Measurements from ENCODE around the gene ABCC12.

ABCC12 gene

DNA sequence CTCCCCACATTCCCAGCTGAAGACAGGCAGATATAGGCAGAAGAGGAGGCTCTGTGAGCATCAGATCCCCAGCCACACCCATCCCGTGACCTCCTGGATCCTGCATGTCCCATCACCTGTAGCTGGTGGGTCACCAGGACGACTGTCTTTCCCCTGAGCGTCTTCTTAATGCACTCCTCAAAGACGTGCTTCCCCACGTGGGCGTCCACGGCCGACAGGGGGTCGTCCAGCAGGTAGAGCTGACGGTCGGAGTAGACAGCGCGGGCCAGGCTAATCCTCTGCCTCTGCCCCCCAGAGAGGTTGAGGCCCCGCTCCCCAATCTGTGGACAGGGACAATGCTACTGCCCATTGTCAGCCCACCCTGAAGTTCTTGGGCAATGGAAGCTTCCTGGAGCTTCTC lies 40.5 kb downstream of the ABCC12 start:
- H3K4me3 ChIP-seq (ENCODE audit: low read depth, low read length): no peak overlapping the region
- TF ChIP-seq, protein P1, sequence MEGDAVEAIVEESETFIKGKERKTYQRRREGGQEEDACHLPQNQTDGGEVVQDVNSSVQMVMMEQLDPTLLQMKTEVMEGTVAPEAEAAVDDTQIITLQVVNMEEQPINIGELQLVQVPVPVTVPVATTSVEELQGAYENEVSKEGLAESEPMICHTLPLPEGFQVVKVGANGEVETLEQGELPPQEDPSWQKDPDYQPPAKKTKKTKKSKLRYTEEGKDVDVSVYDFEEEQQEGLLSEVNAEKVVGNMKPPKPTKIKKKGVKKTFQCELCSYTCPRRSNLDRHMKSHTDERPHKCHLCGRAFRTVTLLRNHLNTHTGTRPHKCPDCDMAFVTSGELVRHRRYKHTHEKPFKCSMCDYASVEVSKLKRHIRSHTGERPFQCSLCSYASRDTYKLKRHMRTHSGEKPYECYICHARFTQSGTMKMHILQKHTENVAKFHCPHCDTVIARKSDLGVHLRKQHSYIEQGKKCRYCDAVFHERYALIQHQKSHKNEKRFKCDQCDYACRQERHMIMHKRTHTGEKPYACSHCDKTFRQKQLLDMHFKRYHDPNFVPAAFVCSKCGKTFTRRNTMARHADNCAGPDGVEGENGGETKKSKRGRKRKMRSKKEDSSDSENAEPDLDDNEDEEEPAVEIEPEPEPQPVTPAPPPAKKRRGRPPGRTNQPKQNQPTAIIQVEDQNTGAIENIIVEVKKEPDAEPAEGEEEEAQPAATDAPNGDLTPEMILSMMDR (IDR thresholded peaks at IDR 0.05; ENCODE audit: insufficient read depth, low read depth, low read length, missing control alignments): no peak

GRCh38 chr16:48114410-48114809 lies 41.4 kb downstream of the ABCC12 start:
- H3K4me3 ChIP-seq (ENCODE audit: low read depth, low read length): no peak overlapping the region
- DNase-seq (ENCODE audit: low read depth): no peak
- TF ChIP-seq, protein P1 (IDR thresholded peaks at IDR 0.05; ENCODE audit: insufficient read depth, low read depth, low read length, missing control alignments): no peak

More for the DNA sequence above, 40.5 kb downstream of the ABCC12 start:
- DNase-seq (ENCODE audit: low read depth): no peak

- DNase-seq (ENCODE audit: low read depth): no peak
- TF ChIP-seq, protein P1 (IDR thresholded peaks at IDR 0.05; ENCODE audit: insufficient read depth, low read depth, low read length, missing control alignments): peak; percentile 5
- H3K4me3 ChIP-seq (ENCODE audit: low read depth, low read length): no peak overlapping the region
These were observed 42.3 kb downstream of the ABCC12 start for GRCh38 chr16:48113471-48113870.

DNA sequence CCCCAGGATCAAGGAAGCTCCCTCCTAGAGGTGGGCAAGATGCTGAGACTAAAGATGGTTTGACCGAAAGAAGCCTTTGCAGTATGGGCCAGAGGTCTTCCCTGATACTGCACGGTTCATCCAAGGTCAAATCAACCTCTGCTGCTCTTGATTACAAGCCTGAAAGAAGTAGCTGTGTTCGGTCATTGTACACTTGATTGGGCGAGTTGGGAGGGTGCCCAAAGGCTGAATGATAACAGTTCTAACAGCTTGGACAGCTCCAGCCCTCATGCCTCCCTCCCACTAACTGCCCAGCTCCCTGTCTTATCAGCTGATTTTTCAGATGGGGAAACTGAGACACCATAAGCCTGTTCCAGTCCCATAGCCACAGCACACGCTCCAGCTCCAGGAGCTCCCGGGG lies 42.8 kb downstream of the ABCC12 start:
- no peak overlapping the region for H3K4me3 ChIP-seq (ENCODE audit: low read depth, low read length)
- no peak for DNase-seq (ENCODE audit: low read depth)
- TF ChIP-seq, protein P1 (IDR thresholded peaks at IDR 0.05; ENCODE audit: insufficient read depth, low read depth, low read length, missing control alignments): no peak

DNA sequence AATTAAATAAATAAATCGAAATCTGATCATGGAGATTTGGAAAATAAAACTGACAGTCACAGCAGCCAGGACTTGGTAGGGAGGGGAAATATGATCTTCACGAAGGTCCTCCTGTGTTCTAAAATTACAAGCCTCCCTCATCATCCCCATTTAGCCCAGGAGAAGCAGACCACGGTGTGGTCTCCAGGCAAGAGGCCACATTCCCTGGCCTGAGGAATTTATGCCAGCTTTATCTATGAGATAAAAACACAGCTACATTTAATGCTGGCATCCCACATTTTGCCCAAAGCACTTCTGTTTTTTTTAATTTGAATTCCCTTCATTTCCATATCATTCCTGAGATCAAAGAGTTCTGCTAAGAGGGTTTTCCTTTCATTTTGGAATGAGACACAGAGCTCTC lies 43.2 kb downstream of the ABCC12 start:
- TF ChIP-seq, protein P1 (IDR thresholded peaks at IDR 0.05; ENCODE audit: insufficient read depth, low read depth, low read length, missing control alignments): no peak
- no peak overlapping the region for H3K4me3 ChIP-seq (ENCODE audit: low read depth, low read length)
- DNase-seq (ENCODE audit: low read depth): no peak

DNA sequence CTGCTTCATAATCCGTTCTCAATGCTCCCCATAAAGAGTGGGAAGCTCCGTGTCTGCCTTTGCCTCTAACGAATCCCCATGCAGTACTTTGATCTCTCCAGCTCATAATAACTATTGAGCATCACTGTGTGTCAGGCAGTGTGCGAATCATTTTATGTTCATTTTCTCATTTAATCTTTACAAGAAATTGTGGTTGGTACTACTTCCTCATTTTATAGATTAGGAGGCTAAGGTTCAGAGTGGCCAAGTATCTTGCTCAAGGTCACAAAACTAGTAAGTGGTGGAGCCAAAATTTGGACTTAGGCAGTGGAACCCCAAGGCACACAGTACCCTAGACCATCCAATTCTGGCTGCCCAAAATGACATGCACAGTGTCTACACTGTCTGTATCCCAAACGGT lies 44.8 kb downstream of the ABCC12 start:
- no peak overlapping the region for H3K4me3 ChIP-seq (ENCODE audit: low read depth, low read length)
- DNase-seq (ENCODE audit: low read depth): no peak
- TF ChIP-seq, protein P1 (IDR thresholded peaks at IDR 0.05; ENCODE audit: insufficient read depth, low read depth, low read length, missing control alignments): no peak

- TF ChIP-seq, protein P1 (IDR thresholded peaks at IDR 0.05; ENCODE audit: insufficient read depth, low read depth, low read length, missing control alignments): no peak
- DNase-seq (ENCODE audit: low read depth): no peak
- H3K4me3 ChIP-seq (ENCODE audit: low read depth, low read length): no peak overlapping the region
These were observed 45.8 kb downstream of the ABCC12 start for GRCh38 chr16:48110000-48110399.

Data from GM12865 (cell line).